Activated CD4-positive, alpha-beta T cell treated with anti-CD3 and anti-CD28 coated beads, Interleukin-2, amount 10 ng/mL, durations not matched to agents 24 days and 14 days (primary cell): ENCODE measurements around the gene BRWD1. TPM values are rescaled to one million over a fixed set of nuclear protein-coding genes. Genes with fewer than 3 reads are reported as not detected.

Experiments
- DNase-seq: peaks from one replicate; pipeline ENCODE4 v3.0.0; 2022
- H3K27ac Mint-ChIP-seq: one replicate; pipeline ENCODE4 v1.8.0; 2022; ENCODE audit warnings: mild to moderate bottlenecking, mixed read lengths
- H3K27me3 Mint-ChIP-seq: one replicate; pipeline ENCODE4 v1.8.0; 2022; ENCODE audit warnings: mixed read lengths
- H3K36me3 Mint-ChIP-seq: one replicate; pipeline ENCODE4 v1.8.0; 2022; ENCODE audit warnings: low read depth, mild to moderate bottlenecking, mixed read lengths
- H3K4me1 Mint-ChIP-seq: one replicate; pipeline ENCODE4 v1.8.0; 2021; ENCODE audit warnings: mixed read lengths
- H3K4me3 Mint-ChIP-seq: one replicate; pipeline ENCODE4 v1.8.0; 2022; ENCODE audit warnings: mild to moderate bottlenecking, moderate library complexity, mixed read lengths
- H3K9me3 Mint-ChIP-seq: one replicate; pipeline ENCODE4 v1.8.0; 2021; ENCODE audit warnings: mixed read lengths
- intact Hi-C: fragments of 100-400 bp; cut with micrococcal nuclease; formaldehyde crosslinking; loops from one replicate; pipeline ENCODE4 v1.15.1; 2023
- total RNA-seq: library from RNA; stranded (reverse); gene quantifications from 2 replicates; pipeline ENCODE4 v1.2.3, GENCODE V29; 2022

The BRWD1 gene
- total RNA-seq, 1 donor from 2014 or later: 31.9 TPM

DNA sequence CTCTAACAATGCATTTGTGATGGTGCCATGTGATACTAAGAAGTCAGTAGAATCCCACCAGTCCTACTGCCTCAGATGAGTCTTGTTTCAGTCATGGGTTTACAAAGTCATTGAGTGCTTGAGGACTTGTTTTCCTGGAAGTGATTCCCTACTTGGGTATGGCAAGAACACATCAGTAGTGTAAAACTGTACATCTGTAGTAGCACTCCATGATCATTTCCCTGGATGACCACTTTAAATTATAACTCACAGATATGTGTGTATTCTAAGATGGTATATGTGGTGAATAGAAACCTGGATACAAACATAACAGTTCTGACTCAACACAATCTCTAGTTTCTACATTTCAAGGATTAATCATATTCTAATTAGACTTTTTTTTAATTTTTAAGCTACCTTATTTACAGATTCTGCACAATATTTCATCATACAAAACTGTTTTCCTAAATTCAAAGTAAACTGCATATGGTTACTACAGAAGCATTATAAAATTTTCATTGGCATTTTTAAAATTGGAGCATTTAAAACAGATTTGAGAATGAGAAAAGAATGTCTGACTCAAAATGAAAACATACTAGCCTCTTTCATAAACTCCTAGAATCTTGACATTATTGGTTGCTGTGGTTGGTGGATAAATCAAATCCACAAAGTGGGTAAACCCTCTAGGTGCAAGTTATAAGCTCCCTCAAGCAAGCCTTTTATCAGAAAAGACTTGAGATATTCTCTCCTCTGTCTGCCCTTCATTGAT is 123.4 kb downstream of the BRWD1 start:
- peaks cover 25% of the 10 kb centered on the region for H3K36me3 Mint-ChIP-seq
- peak overlapping the region; percentile 6 for H3K27ac Mint-ChIP-seq

DNA sequence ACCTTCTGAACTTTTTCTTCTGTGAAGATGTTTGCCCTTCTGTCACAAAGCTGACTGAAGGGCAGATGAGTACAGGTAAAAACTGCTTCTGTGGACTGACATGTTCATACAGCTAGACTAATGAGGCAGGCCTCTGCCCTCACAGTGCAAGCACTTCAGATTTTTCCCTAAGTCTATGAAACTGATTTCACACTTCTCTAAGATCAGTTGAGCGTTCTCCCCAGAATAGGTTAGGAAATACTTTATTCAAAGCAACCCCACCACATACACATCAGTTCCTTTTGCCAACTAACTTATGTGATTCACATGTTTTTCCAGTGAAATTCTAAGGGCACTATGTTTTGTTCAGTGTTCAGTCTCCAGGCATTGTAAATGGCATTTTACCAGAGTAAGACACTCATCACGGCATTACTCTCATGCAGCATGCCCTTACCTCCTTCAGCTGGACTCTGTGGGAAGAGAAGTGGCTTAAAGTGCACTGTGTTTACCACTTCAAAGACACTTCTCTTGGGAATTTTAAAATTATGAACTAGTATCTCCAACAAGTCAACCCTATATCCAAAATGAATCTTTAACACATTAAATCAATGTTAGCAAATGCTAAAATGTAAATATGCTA is 124.8 kb downstream of the BRWD1 start:
- DNase-seq: no peak
- H3K4me3 Mint-ChIP-seq: no peak overlapping the region
- H3K4me1 Mint-ChIP-seq: peaks cover 24% of the 10 kb centered on the region
- no peaks in the 10 kb centered on the region for H3K9me3 Mint-ChIP-seq
- H3K27ac Mint-ChIP-seq: no peak overlapping the region
- intact Hi-C loops: loop anchor here (10.0 kb wide), 1 partner anchor 424 kb away; no protein-coding TSS in a partner anchor
- H3K36me3 Mint-ChIP-seq: peaks cover 14% of the 10 kb centered on the region
- H3K27me3 Mint-ChIP-seq: no peaks in the 10 kb centered on the region

More for the DNA sequence above, 123.4 kb downstream of the BRWD1 start:
- intact Hi-C loops: loop anchor here (10.0 kb wide), 1 partner anchor 425 kb away; no protein-coding TSS in a partner anchor
- Mint-ChIP-seq H3K9me3 (no peaks in the 10 kb centered on the region), H3K4me1 (peaks cover 15% of the 10 kb centered on the region), H3K4me3 (no peak overlapping the region), H3K27me3 (no peaks in the 10 kb centered on the region)
- DNase-seq: no peak

DNA sequence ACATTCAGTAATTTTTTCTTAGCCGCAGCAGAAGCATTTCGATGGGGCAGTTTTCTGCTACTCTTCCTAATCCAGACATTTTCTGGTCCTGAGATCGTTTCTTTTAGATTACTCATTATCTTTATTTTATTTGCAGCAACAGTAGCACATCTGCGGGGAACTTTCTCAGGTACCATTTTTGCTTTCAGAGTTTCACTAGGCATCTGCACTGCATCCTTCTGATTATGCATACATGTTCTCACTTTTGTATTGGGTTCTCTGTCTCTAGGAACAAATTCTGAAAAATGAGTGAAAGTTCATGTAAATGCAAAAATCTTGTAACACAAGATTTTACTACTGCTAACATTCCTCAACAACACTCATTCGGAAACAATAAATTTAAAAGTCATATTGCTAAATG is 126.3 kb downstream of the BRWD1 start:
- H3K9me3 Mint-ChIP-seq: no peaks in the 10 kb centered on the region
- H3K27me3 Mint-ChIP-seq: no peaks in the 10 kb centered on the region
- no peak for DNase-seq
- peaks cover 11% of the 10 kb centered on the region for H3K36me3 Mint-ChIP-seq
- intact Hi-C loops: loop anchor here (10.0 kb wide), 1 partner anchor 422 kb away; no protein-coding TSS in a partner anchor
- peaks cover 30% of the 10 kb centered on the region for H3K4me1 Mint-ChIP-seq
- no peak overlapping the region for H3K27ac Mint-ChIP-seq
- H3K4me3 Mint-ChIP-seq: no peak overlapping the region

DNA sequence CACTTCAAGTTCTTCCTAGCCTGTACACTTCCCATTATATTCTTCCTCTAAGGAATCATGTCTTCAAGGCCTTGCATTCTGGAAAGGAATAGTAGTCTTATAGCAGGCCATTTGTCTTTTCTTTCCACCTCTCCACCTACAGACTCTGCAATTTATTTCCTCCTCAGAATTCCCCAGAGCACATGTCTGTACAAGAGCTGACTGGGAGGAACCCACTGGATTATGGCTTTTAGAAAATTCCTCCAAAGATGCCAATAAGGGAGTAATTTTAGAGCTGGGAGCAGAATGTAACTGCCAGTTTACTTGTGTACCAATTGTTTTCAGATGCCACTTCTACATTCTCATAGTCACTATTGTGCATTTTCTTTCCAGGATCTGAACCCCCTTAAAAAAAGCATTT is 126.8 kb downstream of the BRWD1 start:
- DNase-seq: no peak
- no peak overlapping the region for H3K27ac Mint-ChIP-seq
- no peaks in the 10 kb centered on the region for H3K9me3 Mint-ChIP-seq
- H3K27me3 Mint-ChIP-seq: no peaks in the 10 kb centered on the region
- intact Hi-C loops: loop anchor here (10.0 kb wide), 1 partner anchor 422 kb away; no protein-coding TSS in a partner anchor
- H3K4me3 Mint-ChIP-seq: no peak overlapping the region
- peaks cover 11% of the 10 kb centered on the region for H3K36me3 Mint-ChIP-seq
- H3K4me1 Mint-ChIP-seq: peaks cover 34% of the 10 kb centered on the region

DNA sequence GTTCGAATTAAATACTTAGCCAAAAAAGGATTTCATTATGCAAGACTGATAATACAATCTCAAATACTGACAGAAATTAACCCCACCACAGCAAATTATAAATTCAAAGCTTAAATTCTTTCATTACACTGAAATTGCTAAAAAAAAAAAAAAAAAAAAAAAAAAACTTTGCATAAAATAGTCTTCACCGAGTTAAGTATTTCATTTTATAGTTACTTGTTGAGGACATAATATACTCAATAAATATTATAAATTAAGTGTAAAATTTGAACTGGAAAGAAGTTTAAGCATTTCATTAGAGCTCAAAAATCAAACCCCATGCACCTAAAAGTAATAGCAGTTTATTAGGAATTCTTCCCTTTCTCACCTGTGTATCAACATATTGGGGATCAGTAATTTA is 128.3 kb downstream of the BRWD1 start:
- Mint-ChIP-seq H3K36me3 (peaks cover 14% of the 10 kb centered on the region), H3K9me3 (no peaks in the 10 kb centered on the region), H3K4me3 (peak overlapping the region; percentile 99), H3K4me1 (peaks cover 41% of the 10 kb centered on the region), H3K27me3 (no peaks in the 10 kb centered on the region), H3K27ac (no peak overlapping the region)
- no peak for DNase-seq
- intact Hi-C loops: loop anchor here (10.0 kb wide), 1 partner anchor 420 kb away; no protein-coding TSS in a partner anchor

DNA sequence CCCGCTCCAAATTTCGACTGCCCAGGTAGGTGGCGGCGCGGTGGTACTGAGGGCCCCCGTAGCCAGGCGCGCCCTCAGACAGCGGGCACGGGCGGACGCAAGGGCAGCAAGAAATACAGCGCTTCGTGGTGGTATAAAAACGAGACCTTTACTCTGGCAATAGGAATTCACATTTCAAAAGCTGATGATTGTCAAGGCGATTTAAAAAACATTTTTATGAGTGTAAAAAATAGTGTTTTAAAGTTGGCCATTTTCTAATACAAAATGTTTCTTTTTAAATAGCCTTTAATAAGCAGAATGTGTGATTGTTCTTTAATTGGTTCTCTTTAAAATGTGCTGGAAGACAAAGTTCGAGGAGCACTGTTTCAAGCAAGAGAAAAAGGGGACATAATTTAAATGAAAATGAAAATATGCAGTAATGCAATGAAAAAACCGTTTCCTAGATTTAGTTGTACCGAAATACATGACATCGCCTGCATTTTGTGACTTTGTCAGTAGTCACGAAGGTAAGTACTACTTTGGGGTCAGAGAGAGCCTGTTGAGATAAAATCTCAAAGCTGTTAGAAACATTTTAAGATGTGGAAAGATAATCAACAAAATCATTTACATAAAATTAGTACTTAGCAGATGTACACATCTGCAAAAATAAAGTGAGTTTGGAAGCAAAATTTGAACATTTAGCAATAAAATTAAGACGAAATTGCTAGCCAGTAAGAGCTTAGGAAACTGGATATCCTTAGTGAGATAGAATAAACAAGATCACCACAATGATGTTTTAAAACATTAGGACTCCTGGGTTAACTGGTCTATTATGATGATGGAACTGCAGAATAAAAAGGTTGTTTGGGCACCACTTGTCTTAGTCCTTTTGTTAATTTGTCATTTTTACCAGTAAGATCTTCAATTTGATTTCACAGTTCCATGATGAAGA is 129.1 kb downstream of the BRWD1 start:
- Mint-ChIP-seq H3K27ac (peak overlapping the region; percentile 98), H3K9me3 (no peaks in the 10 kb centered on the region), H3K4me1 (peaks cover 45% of the 10 kb centered on the region), H3K4me3 (peak overlapping the region; percentile 99), H3K27me3 (no peaks in the 10 kb centered on the region), H3K36me3 (peaks cover 21% of the 10 kb centered on the region)
- intact Hi-C loops: loop anchor here (5.0 to 10.0 kb wide), 3 partner anchors 263 to 1622 kb away; partner anchors contain the start of gene LCA5L
- DNase-seq: no peak

DNA sequence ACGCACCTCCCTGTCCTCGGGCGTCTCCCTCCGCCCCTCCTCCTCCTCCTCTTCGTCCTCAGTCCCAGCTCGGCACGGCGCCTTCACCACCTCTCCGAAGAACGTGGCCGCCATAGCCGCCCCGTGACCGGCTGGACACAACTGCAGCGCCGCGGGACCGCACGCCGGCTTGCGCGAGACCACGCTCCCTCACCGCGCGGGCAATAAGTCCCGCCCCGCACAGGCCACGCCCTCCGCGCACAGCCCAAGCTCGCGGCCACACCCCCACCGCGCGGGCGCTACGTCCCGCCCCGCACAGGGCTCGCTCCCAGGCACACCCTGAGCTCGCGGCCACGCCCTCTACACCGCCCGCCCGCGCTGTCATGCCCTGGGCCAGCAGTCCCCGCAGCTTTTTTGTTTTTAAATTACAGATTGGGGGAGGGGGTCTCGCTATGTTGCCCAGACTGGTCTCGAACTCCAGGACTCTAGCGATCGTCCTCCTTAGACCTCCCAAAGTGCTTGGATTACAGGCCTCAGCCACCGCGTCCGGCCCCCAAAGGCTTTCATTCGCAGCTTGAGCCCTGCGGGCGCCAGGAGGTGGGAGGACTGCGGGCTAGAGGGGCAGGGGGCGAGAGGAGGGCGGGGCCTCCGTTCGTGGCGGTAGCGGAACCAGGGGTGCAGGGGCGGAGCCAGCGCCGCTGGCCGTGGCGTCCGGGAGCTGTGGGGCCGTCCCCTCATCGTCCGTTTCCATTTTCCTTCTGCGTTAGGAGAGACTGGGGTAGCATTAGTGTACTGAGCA is 130.0 kb downstream of the BRWD1 start, which contains the start of gene PSMG1:
Gene PSMG1 (minus strand): TSS at position 180 of the 778 bp plus-strand sequence. CDS start 66 bp downstream, at position 114.
- peak within 1 kb of the TSS; percentile 98 for H3K27ac Mint-ChIP-seq
- intact Hi-C loops: loop anchor here (1.0 to 10.0 kb wide), 7 partner anchors 129 to 1621 kb away; partner anchors contain the start of genes BRWD1, ETS2, HMGN1 and LCA5L
- no peaks in the 10 kb centered on the region for H3K9me3 Mint-ChIP-seq
- peaks cover 24% of the 10 kb centered on the region for H3K36me3 Mint-ChIP-seq
- DNase-seq: peak; percentile 98
- no peaks in the 10 kb centered on the region for H3K27me3 Mint-ChIP-seq
- H3K4me1 Mint-ChIP-seq: peaks cover 47% of the 10 kb centered on the region
- peak within 1 kb of the TSS; percentile 99 for H3K4me3 Mint-ChIP-seq

DNA sequence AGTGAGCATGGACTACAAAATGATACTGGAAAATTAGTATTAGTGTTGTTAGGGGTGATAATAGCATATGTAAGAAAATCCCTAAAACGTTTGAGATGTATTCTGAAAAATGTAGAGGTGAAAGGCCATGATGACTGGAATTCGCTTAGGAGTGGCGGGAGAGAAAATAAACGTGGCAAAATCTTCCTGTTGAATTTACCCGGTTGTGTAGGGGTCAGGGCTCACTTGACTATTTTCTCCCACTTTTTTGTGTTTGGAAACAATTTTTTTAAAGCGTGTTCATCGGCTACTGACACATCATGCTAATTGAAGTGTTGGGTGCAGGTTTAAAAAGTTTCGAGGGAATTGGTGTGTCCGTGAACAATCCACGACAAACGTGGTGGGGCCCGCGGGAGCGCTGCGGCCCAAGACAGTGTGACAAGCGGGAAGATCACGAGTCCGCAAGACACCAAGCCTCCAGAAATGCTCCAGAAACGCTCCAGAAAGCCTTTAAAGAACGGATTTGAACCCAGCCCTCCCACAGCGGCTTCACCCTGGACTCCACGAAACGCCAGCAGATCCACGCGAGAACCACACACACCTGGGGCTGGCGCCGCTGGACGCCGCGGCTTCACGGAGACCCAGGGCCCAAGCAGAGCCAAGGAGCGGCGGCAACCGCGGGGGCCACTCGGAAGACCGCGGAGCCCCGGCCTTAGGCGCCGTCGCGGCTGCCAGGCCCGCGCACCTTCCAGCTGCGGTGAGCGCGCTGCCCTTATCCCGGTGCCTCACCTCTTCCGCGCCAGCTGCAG is 130.8 kb downstream of the BRWD1 start:
- no peaks in the 10 kb centered on the region for H3K9me3 Mint-ChIP-seq
- H3K4me1 Mint-ChIP-seq: peaks cover 49% of the 10 kb centered on the region
- peak overlapping the region; percentile 99 for H3K4me3 Mint-ChIP-seq
- peaks cover 27% of the 10 kb centered on the region for H3K36me3 Mint-ChIP-seq
- no peaks in the 10 kb centered on the region for H3K27me3 Mint-ChIP-seq
- DNase-seq: no peak
- intact Hi-C loops: loop anchor here (1.0 to 10.0 kb wide), 7 partner anchors 130 to 1620 kb away; partner anchors contain the start of genes BRWD1, ETS2, HMGN1 and LCA5L
- peak overlapping the region; percentile 98 for H3K27ac Mint-ChIP-seq

DNA sequence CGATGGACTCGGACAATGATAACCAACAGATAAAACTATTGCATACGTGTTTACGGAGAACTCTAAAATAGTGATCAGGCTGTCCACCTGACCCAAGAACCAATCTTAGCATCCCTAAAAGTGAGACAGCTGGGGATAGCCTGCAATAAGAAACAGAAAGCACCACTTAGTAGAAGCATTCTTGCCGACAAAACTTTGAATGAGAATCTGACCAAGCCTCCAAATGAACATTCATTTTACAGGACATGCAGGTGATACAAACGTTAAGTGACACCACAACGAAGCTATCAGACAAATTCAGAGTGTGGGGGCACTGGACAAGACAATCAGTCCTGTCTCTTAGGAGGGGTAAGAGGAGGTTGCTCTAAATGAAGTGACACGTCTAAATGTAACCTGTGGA is 131.4 kb downstream of the BRWD1 start:
- peak overlapping the region; percentile 98 for H3K27ac Mint-ChIP-seq
- no peaks in the 10 kb centered on the region for H3K27me3 Mint-ChIP-seq
- H3K4me3 Mint-ChIP-seq: peak overlapping the region; percentile 99
- intact Hi-C loops: loop anchor here (2.0 to 10.0 kb wide), 6 partner anchors 131 to 1620 kb away; partner anchors contain the start of genes BRWD1, ETS2 and LCA5L
- H3K36me3 Mint-ChIP-seq: peaks cover 29% of the 10 kb centered on the region
- H3K9me3 Mint-ChIP-seq: no peaks in the 10 kb centered on the region
- peaks cover 48% of the 10 kb centered on the region for H3K4me1 Mint-ChIP-seq
- peak; percentile 65 for DNase-seq

DNA sequence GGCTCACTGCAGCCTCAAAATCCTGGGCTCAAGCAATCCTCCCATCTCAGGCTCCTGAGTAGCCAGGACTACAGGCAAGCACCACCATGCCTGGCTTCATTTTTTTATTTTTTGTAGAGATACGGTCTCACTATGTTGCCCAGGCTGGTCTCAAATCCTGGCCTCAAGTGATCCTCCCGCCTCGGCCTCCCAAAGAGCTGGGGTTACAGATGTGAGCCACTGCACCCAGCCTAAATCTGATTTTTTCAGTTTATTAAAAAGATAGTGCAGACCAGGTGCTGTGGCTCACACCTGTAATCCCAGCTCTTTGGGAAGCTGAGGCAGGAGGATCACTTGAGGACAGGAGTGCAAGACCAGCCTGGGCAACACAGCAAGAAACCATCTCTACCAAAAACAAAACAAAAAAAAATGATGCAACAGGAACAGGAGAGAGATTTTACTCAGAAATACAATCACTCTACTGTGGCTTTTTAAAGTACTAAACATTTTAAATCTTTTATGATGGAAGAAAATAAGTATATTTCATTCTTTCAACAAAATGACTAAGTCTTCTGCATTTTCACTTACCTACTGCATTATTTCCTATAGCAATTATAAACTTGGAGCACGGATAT is 132.1 kb downstream of the BRWD1 start:
- H3K27ac Mint-ChIP-seq: peak overlapping the region; percentile 56
- no peak for DNase-seq
- no peaks in the 10 kb centered on the region for H3K27me3 Mint-ChIP-seq
- peaks cover 33% of the 10 kb centered on the region for H3K36me3 Mint-ChIP-seq
- H3K4me3 Mint-ChIP-seq: peak overlapping the region; percentile 99
- intact Hi-C loops: loop anchor here (5.0 to 10.0 kb wide), 3 partner anchors 266 to 1619 kb away; partner anchors contain the start of gene LCA5L
- H3K4me1 Mint-ChIP-seq: peaks cover 46% of the 10 kb centered on the region
- H3K9me3 Mint-ChIP-seq: no peaks in the 10 kb centered on the region

DNA sequence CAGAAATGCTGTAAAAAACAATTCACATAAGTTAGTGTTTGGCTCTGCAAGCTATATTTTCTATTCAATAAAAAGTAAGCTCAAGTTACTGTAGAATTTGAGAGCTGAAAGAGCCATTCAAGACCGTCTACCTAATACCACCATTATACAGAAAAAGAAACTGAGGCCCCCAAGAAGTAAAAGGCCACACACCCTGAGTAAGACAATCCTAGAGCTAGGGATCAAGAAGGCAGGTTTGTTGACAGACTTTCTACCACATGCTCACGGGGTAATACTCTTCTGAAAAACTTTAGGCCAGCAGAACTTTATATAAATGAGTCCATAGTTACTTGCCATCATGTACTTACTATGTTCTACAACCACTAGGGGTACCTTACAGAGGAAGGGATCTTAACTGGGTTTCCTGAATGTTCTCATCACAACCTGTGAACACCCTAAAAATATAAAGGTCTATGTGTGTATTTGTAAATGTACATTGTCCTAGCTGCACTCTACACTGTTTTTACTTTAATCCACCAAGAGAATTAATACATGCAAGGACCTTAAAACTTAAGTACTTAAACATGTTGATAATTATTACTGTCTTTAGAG is 132.9 kb downstream of the BRWD1 start:
- Mint-ChIP-seq H3K27me3 (no peaks in the 10 kb centered on the region), H3K4me3 (peak overlapping the region; percentile 30), H3K4me1 (peaks cover 47% of the 10 kb centered on the region), H3K36me3 (peaks cover 39% of the 10 kb centered on the region), H3K27ac (no peak overlapping the region), H3K9me3 (no peaks in the 10 kb centered on the region)
- intact Hi-C loops: loop anchor here (5.0 to 10.0 kb wide), 3 partner anchors 267 to 1618 kb away; partner anchors contain the start of gene LCA5L
- no peak for DNase-seq
